ENCODE measurements around the gene ENTPD1.

The ENTPD1 gene

DNA sequence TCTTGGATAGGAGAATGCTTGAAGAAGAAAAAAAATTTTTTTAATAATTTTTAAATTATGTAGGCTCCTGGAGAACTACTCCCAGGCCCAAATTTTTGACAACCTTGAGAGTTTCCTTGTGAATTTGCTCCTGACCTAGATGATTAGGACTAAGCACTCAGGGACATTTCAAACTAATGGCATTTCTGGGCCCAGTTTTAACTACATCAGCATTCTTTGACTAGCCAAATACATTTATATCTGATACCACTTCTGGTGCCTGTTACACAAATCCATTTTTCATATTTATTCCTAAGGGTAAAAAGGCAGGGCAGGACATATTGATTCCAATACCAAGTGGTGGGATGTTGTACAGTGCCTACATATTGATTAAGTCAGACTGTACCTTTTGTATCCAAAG lies 91.0 kb downstream of the ENTPD1 start:
- no peak for DNase-seq (ENCODE audit: low read depth)
- no peak overlapping the region for H3K4me3 ChIP-seq (ENCODE audit: low read depth, low read length)
- TF ChIP-seq, protein P1, sequence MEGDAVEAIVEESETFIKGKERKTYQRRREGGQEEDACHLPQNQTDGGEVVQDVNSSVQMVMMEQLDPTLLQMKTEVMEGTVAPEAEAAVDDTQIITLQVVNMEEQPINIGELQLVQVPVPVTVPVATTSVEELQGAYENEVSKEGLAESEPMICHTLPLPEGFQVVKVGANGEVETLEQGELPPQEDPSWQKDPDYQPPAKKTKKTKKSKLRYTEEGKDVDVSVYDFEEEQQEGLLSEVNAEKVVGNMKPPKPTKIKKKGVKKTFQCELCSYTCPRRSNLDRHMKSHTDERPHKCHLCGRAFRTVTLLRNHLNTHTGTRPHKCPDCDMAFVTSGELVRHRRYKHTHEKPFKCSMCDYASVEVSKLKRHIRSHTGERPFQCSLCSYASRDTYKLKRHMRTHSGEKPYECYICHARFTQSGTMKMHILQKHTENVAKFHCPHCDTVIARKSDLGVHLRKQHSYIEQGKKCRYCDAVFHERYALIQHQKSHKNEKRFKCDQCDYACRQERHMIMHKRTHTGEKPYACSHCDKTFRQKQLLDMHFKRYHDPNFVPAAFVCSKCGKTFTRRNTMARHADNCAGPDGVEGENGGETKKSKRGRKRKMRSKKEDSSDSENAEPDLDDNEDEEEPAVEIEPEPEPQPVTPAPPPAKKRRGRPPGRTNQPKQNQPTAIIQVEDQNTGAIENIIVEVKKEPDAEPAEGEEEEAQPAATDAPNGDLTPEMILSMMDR (IDR thresholded peaks at IDR 0.05; ENCODE audit: insufficient read depth, low read depth, low read length, missing control alignments) = no peak

DNA sequence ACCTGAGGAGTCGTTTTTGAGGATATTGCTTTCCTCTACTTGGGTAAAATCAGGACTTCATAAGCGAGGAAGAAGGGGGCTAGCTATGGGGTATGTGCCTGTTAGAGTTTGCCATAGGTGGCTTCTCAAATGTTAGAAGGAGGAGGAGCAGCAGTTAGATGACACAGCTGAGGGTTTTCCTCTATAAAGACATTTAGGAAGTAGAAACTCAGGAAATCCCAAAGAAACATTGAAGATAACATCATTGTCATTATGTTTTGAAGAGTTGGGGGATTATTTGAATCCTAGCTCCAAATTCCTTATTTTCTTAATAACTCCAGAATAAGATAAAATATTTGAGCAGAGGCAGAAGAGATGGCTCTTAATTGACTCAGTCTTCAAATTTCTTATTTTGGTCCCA lies 92.9 kb downstream of the ENTPD1 start:
- no peak for DNase-seq (ENCODE audit: low read depth)
- TF ChIP-seq, protein P1 (IDR thresholded peaks at IDR 0.05; ENCODE audit: insufficient read depth, low read depth, low read length, missing control alignments) = no peak
- H3K4me3 ChIP-seq (ENCODE audit: low read depth, low read length) = no peak overlapping the region

GRCh38 chr10:95850791-95851190 lies 94.8 kb downstream of the ENTPD1 start:
- no peak for DNase-seq (ENCODE audit: low read depth)
- H3K4me3 ChIP-seq (ENCODE audit: low read depth, low read length) = no peak overlapping the region
- TF ChIP-seq, protein P1 (IDR thresholded peaks at IDR 0.05; ENCODE audit: insufficient read depth, low read depth, low read length, missing control alignments) = no peak

DNA sequence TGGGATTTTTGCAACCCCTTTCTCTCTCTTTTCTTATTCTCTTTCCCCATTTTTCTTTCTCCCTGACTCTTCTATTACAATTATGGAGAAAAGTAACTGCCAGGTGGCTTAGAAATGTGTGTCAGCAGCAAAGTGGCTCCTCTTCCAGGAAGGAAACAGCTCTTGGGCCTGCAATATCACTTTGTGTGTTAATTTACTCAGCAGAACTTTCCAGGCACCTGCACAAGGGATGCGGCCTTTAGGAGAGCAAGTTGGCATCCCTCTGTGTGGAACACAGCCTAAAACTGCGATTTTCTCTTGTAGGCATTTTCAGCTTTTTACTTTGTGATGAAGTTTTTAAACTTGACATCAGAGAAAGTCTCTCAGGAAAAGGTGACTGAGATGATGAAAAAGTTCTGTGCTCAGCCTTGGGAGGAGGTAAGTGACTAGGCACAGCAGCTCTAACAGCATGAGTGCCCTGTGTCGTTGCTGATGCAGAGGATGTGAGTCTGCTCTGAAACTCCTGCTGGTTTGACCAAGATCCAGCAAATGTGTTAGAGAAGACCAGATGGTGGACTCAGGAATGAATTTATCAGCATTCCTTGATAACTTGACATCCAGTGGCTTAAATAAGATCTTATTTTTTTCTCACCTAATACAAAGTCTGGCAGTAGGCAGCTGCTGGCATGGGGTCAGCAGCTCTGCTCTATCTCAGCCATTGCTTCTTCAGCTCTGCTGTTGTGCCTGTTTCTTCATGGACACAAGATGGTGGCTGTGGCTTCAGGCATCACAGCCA lies 104.4 kb downstream of the ENTPD1 start:
- no peak for DNase-seq (ENCODE audit: low read depth)
- no peak overlapping the region for H3K4me3 ChIP-seq (ENCODE audit: low read depth, low read length)
- TF ChIP-seq, protein P1 (IDR thresholded peaks at IDR 0.05; ENCODE audit: insufficient read depth, low read depth, low read length, missing control alignments) = no peak

DNA sequence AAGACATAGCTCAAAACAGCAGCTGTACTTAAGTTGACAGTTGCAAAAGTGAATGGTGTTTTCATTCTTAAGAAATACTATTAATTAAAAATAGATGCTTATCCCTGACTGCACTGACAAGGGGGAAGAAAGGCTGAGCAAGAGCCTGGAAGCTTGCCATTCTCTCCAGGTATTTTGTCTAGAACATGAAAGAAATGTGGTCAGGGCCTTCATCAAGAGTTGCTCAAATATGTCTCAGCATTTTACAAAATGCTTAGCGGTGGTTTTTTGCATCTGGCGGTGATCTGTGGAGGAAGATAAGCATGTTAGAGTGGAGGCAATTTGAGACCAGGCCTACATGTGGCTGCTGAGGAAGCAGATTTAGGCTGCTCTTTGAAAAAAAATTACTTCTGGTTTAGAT lies 105.4 kb downstream of the ENTPD1 start:
- no peak for DNase-seq (ENCODE audit: low read depth)
- TF ChIP-seq, protein P1 (IDR thresholded peaks at IDR 0.05; ENCODE audit: insufficient read depth, low read depth, low read length, missing control alignments) = no peak

GRCh38 chr10:95864906-95865813 lies 109.2 kb downstream of the ENTPD1 start:
- DNase-seq (ENCODE audit: low read depth) = peak; percentile 83
- H3K4me3 ChIP-seq (ENCODE audit: low read depth, low read length) = no peak overlapping the region
- TF ChIP-seq, protein P1 (IDR thresholded peaks at IDR 0.05; ENCODE audit: insufficient read depth, low read depth, low read length, missing control alignments) = peak; percentile 72

More for the DNA sequence above, 105.4 kb downstream of the ENTPD1 start:
- no peak overlapping the region for H3K4me3 ChIP-seq (ENCODE audit: low read depth, low read length)
